Panc1 (cell line): ENCODE measurements around the gene C16orf74.

Experiments used
- CTCF ChIP-seq: fragments of 450-650 bp; IDR thresholded peaks from 2 replicates; pipeline ENCODE4 v1.5.1; 2017; ENCODE audit warnings: mild to moderate bottlenecking
- POLR2AphosphoS5 ChIP-seq: IDR thresholded peaks from 2 replicates; pipeline ENCODE4 v1.6.1; 2012; ENCODE audit warnings: mild to moderate bottlenecking, low read depth, low read length, moderate library complexity
- TF ChIP-seq, protein P1 (sequence below), 2 experiments: IDR thresholded peaks; 2 replicates each; pipeline ENCODE4 v1.6.1; 2011 to 2012; ENCODE audit warnings: low read depth in 2 of 2, control low read depth in 1 of 2, low read length in 1 of 2, mild to moderate bottlenecking in 1 of 2, moderate library complexity in 1 of 2; ENCODE audit not compliant: insufficient read depth in 1 of 2

GRCh38 chr16:85783441-85783840 is 32.5 kb upstream of the C16orf74 start:
- TF ChIP-seq CTCF: no peak
- no peak for TF ChIP-seq POLR2AphosphoS5
- TF ChIP-seq, protein P1, sequence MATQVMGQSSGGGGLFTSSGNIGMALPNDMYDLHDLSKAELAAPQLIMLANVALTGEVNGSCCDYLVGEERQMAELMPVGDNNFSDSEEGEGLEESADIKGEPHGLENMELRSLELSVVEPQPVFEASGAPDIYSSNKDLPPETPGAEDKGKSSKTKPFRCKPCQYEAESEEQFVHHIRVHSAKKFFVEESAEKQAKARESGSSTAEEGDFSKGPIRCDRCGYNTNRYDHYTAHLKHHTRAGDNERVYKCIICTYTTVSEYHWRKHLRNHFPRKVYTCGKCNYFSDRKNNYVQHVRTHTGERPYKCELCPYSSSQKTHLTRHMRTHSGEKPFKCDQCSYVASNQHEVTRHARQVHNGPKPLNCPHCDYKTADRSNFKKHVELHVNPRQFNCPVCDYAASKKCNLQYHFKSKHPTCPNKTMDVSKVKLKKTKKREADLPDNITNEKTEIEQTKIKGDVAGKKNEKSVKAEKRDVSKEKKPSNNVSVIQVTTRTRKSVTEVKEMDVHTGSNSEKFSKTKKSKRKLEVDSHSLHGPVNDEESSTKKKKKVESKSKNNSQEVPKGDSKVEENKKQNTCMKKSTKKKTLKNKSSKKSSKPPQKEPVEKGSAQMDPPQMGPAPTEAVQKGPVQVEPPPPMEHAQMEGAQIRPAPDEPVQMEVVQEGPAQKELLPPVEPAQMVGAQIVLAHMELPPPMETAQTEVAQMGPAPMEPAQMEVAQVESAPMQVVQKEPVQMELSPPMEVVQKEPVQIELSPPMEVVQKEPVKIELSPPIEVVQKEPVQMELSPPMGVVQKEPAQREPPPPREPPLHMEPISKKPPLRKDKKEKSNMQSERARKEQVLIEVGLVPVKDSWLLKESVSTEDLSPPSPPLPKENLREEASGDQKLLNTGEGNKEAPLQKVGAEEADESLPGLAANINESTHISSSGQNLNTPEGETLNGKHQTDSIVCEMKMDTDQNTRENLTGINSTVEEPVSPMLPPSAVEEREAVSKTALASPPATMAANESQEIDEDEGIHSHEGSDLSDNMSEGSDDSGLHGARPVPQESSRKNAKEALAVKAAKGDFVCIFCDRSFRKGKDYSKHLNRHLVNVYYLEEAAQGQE (IDR thresholded peaks at IDR 0.05; ENCODE audit: insufficient read depth in 1 of 2, low read depth in 2 of 2, low read length in 1 of 2): no peak
